NCI-H2107 treated with DMSO at 0.1 percent for 48 hours (cell line): ENCODE results near the gene C6orf132.

Experiments
- DNase-seq: peaks from one replicate; lab custom pipeline; 2025; ENCODE audit not compliant: unreplicated experiment; lab: John Stamatoyannopoulos, UW

The C6orf132 gene

DNA sequence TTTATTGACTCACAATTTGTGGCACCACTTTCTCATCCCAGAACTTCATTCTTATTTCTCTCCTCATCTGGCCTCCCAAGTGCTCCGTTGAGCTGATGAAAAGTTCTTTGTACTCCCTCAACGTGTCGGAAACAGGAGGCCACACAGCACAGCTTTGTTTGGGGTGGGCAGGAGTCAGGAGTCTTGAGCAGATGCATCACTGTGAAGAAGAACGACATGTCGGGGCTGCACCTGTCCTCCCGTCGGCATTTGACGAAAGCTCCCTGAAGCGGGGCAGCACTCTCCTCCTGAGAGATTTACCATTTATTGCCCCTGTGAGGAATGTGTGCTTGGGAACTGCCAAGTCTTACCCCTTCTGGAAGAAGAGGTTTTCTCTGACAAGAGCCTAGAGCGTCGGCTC is 64.0 kb downstream of the C6orf132 start:
- DNase-seq = no peak

DNA sequence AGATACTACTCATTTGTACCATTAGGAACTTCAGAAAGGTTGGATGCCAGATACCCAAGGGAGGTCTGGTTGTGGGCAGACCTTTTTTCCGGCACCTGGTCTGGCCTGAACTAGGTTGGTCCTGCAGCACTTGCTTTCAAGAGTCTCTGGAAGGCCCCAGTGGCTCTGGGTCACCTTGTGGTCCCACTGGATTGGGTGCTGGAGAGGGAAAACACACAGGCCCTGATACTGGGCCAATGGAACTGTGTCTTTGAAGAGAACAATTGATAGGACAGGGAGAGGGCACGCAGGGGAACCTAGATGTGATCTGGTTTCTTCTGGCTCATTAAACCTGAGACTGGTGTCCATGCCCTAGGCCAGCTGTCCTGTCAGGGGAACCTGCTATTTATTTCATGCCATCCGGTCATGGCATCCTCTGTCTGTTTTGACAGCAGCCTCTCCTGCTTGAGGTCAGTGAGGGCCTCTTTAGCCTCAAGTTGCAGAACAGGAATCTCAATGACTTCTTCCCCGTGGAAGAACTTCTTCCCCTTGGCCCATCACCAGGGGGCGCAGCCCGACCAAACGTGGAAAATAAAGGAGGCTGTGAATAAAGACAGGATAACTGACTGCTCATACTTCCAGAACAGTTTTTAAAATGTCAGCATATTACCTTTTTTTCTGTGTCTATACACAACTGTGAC is 67.1 kb downstream of the C6orf132 start:
- DNase-seq = peak; percentile 19

DNA sequence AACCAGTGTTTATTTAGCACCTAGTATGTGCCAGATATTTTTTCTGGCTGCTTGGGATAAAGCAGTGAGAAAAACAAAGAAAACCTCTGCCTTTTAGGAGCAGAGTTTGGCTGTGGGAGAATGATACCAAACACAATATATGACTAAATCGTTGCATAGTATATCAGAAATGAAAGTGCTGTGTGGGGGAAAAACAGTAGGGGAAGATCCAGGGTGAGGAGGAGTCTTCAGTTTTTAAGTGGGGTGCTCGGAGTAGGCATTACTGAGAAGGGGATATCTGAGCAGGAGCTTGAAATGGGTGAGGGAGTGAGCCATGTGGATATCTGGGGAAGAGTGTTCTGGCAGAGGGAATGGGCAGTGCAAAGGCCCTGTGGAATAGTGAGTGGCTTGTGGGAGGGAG is 69.1 kb downstream of the C6orf132 start:
- no peak for DNase-seq

GRCh38 chr6:42071881-42072583 is 70.4 kb downstream of the C6orf132 start:
- no peak for DNase-seq

GRCh38 chr6:42068872-42069522 is 73.4 kb downstream of the C6orf132 start:
- no peak for DNase-seq

DNA sequence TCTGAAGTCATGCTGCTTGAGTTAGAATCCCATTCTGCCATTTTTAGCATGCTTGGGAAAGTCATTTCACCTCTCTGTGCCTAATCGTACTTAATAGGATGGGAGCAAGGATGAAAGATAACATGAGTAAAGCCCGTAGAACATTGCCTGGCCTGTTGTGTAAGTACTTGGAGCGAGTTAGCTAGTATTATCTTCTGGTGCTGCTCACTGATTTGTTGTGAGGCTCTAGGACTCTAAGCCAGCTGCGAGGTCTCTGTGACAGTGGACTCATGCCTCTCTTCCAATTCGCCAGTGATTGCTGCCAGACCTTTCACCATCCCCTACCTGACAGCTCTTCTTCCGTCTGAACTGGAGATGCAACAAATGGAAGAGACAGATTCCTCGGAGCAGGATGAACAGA is 74.2 kb downstream of the C6orf132 start:
- no peak for DNase-seq

DNA sequence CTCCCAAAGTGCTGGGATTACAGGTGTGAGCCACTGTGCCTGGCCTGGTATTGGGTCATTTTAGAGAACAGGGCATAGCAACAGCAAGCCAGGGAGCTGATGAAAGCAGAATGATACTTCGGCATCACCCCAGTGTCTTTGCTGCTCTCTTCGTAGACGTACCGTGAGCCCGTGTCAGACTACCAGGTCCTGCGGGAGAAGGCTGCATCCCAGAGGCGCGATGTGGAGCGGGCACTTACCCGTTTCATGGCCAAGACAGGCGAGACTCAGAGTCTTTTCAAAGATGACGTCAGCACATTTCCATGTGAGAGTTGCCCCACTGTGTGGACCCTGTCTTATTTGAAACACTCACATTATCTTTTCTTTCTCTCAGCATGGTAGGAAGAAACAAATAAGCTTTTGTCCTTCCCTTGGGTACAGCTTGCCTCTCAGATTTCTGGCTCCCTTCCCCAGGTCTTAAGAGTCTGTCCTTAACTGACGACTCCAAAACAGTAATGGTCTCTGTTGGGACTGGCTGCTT is 76.2 kb downstream of the C6orf132 start:
- DNase-seq = no peak

DNA sequence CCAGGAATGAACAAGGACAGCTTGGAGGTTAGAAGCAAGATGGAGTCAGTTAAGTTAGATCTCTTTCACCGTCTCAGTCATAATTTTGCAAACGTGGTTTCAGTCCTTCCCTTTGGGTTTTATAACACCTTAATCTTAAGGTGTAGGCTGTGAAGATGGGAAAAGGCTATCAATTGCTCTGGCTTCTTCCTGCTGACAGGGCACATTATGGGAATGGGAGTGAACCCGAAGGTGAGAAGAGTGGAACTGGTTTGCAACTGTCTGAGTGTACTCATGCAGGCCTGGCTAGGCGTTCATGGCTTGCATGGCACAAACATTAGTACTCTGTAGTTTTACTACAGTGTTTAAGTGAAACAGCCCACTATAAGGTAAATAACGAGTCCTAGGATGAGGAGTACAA is 82.7 kb downstream of the C6orf132 start:
- DNase-seq = no peak

GRCh38 chr6:42053601-42054000 is 88.8 kb downstream of the C6orf132 start:
- DNase-seq = no peak

- no peak for DNase-seq
These were observed 91.2 kb downstream of the C6orf132 start for GRCh38 chr6:42051268-42051653.
